Kidney epithelial cell (primary cell): ENCODE results near the gene PYROXD2. TPM values are rescaled to one million over a fixed set of nuclear protein-coding genes. Genes with fewer than 3 reads are reported as not detected.
A peak's percentile ranks its signal among the peaks of the same experiment; 100 is the strongest.

Experiments used
- DNase-seq: peaks from one replicate; pipeline ENCODE4 v3.0.0-alpha.2; 2010; ENCODE audit warnings: low read depth
- H3K27me3 ChIP-seq: 2 replicates; pipeline ENCODE4 v1.6.0; 2011; ENCODE audit warnings: low read length; ENCODE audit not compliant: control insufficient read depth, insufficient read depth
- H3K36me3 ChIP-seq: 2 replicates; pipeline ENCODE4 v1.5.1; 2011; ENCODE audit warnings: low read length; ENCODE audit not compliant: control insufficient read depth, insufficient read depth
- H3K4me3 ChIP-seq: 2 replicates; pipeline ENCODE4 v1.5.1; 2011; ENCODE audit warnings: low read depth, mild to moderate bottlenecking, control low read depth, low read length
- CTCF ChIP-seq: IDR thresholded peaks from 2 replicates; pipeline ENCODE4 v1.5.1; 2011; ENCODE audit warnings: mild to moderate bottlenecking, moderate library complexity, low read length, control low read depth, inconsistent platforms; ENCODE audit not compliant: insufficient read depth, poor library complexity, severe bottlenecking
- total RNA-seq: library from RNA; depleted of rRNA; stranded (reverse); fragments of >200 nt; gene quantifications from 2 replicates; pipeline ENCODE4 v1.2.3, GENCODE V29; 2015

The PYROXD2 gene
- total RNA-seq, 1 donor from 2014 or later = 5.8 TPM

DNA sequence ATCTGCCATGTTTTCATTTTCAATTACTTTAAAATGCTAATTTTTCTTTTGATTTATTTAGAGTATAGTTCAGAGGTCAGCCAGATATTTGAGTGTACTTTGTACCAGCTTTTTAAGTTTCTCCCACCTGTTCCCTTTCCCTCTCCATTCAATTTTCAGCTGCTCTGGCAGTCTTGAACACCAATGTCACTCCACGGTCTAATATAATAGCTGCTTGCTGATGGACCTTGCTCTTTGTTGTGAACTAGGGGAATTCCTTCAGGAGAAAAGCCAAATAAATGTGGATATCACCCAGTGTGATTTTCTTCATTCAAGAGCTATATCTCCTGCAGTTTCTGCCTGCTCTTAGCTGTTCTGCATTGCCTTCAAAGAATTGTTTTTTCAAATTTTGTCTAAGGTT, 35.6 kb upstream of the PYROXD2 start:
- H3K4me3 ChIP-seq = no peak overlapping the region
- no peaks in the 10 kb centered on the region for H3K36me3 ChIP-seq
- no peak for TF ChIP-seq CTCF
- no peak for DNase-seq
- H3K27me3 ChIP-seq = no peaks in the 10 kb centered on the region

DNA sequence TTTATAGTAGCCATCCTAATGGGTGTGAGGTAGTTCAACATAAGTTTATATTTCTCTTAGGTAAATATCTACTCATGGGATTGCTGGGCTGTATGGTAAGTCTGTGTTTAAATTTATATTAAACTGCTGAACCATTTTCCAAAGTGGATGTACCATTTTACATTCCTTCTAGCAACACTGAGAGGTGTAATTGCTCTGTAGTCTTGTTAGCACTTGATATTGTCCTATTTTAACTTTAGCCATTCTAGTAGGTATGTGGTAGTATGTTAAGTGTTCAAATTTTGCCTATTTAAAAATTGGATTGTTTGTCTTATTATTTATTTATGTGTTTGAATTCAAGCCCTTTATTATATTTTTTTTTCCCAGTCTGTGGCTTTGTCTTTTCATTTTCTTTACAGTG, 34.3 kb upstream of the PYROXD2 start:
- no peak for DNase-seq
- no peaks in the 10 kb centered on the region for H3K36me3 ChIP-seq
- TF ChIP-seq CTCF = no peak
- no peaks in the 10 kb centered on the region for H3K27me3 ChIP-seq
- H3K4me3 ChIP-seq = no peak overlapping the region

- TF ChIP-seq CTCF = no peak
- no peaks in the 10 kb centered on the region for H3K27me3 ChIP-seq
- H3K36me3 ChIP-seq = peaks cover 2% of the 10 kb centered on the region
- no peak for DNase-seq
- peak within 1 kb of the TSS; percentile 91 for H3K4me3 ChIP-seq
Measured at GRCh38 chr10:98446661-98447221, 31.8 kb upstream of the PYROXD2 start, which contains the start of gene HPS1. Gene HPS1, minus strand, starts transcription at chr10:98446935. Its CDS starts 3,695 bp downstream, at chr10:98443240.

DNA sequence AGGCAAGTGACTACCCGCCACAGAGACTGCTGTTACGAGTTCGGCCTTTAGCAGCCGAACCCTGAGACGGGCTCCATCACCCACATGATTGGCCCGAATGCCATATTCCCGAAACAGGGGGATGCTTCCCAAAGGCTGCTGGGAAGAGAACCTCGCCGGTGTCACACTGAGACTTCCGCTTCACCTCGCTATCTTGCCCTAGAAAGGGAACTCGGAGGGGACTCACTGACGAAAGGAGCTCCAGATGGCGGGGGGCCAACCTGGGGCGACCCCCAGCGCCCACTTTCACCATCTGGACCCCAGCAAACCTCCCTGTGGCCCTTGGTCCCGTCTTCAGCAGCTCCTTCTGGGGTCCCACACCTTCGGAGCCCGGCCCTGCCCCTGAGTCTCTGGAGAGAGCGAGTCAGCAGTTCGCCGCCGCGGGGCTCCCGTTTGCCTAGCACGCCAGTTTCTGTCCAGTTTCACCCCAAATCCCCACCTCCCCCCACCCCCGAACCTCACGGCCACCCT, 31.2 kb upstream of the PYROXD2 start:
- peaks cover 2% of the 10 kb centered on the region for H3K36me3 ChIP-seq
- no peaks in the 10 kb centered on the region for H3K27me3 ChIP-seq
- no peak for TF ChIP-seq CTCF
- no peak for DNase-seq
- peak overlapping the region; percentile 91 for H3K4me3 ChIP-seq

- no peak for DNase-seq
- H3K36me3 ChIP-seq = peaks cover 2% of the 10 kb centered on the region
- H3K27me3 ChIP-seq = no peaks in the 10 kb centered on the region
- TF ChIP-seq CTCF = no peak
- H3K4me3 ChIP-seq = no peak overlapping the region
Measured at GRCh38 chr10:98445200-98445812, 30.3 kb upstream of the PYROXD2 start.
